Pancreas (tissue), 10 donors: ENCODE results near the gene PI4KB. TPM values are rescaled to one million over a fixed set of nuclear protein-coding genes. Genes with fewer than 3 reads are reported as not detected.

Source experiments
- ATAC-seq, 4 donors: fragments of 200-7000 bp; cut with Tn5 transposase; one replicate each; pipeline versions ENCODE4 v1.8.0 to v1.9.1; 2020; ENCODE audit warnings: mild to moderate bottlenecking in 4 of 4, moderate library complexity in 4 of 4
- DNase-seq, 6 donors: peaks; one replicate each; pipeline ENCODE4 v3.0.0-alpha.2; 2020
- FAIRE-seq: peaks from 2 replicates; lab custom pipeline; 2012; peaks lifted over from hg19 to GRCh38; lab: Jason Lieb, UNC
- H3K27ac ChIP-seq, 4 donors: fragments of 200-600 bp; sonication (generic); 1 replicate in 3 of 4; 2 replicates in 1 of 4; pipeline versions ENCODE4 v1.5.0 to v1.8.0; 2020
- H3K27me3 ChIP-seq, 4 donors: fragments of 200-600 bp; one replicate each; pipeline ENCODE4 v1.8.0; 2021
- H3K36me3 ChIP-seq, 3 donors: fragments of 200-600 bp; sonication (generic) in 1 of 3; one replicate each; pipeline versions ENCODE4 v1.5.0 to v1.8.0; 2020 to 2021
- H3K4me1 ChIP-seq, 3 donors: fragments of 200-600 bp; one replicate each; pipeline ENCODE4 v1.8.0; 2021
- H3K4me3 ChIP-seq, 4 donors: fragments of 200-600 bp; sonication (generic) in 2 of 4; one replicate each; pipeline versions ENCODE4 v1.5.0 to v1.8.0; 2020 to 2021
- H3K9me3 ChIP-seq, 4 donors: fragments of 200-600 bp; one replicate each; pipeline ENCODE4 v1.8.0; 2021
- CTCF ChIP-seq, 4 donors: fragments of 200-600 bp; sonication (generic) in 3 of 4; IDR thresholded peaks; one replicate each; pipeline versions ENCODE4 v1.5.0 to v1.8.0; 2021; ENCODE audit warnings: antibody characterized with exemption in 4 of 4
- WGBS, 2 donors: extraction: QIAGEN DNeasy Blood & Tissue Kit; methylation state at CpG; one replicate each; pipeline ENCODE4 v1.1.7; 2013; 5-methylcytosine and 5-hydroxymethylcytosine counted together
- intact Hi-C, 3 donors: fragments of 100-400 bp; cut with DNase I; formaldehyde crosslinking; loops; one replicate each; pipeline versions ENCODE4 v1.11.1 to v1.14.2; 2022
- polyA plus RNA-seq, 2 donors: library from polyadenylated mRNA; stranded (reverse); fragments of 200-250 nt; gene quantifications; one replicate each; pipeline ENCODE4 v1.2.3, GENCODE V29; 2013
- total RNA-seq, 6 donors: library from RNA; stranded (reverse); fragmentation: NEBNext Ultra II Directional in 4 of 6; extraction: Animal tissue kit (Norgen Biotek cat#: 25700) in 4 of 6; gene quantifications; one replicate each; pipeline versions ENCODE4 v1.2.1 to v1.2.4, GENCODE V29; 2021 to 2023
- donor health status: healthy with polysubstance abuse.
- donor health status: DM: no; HTN: no; CAD: no; lungs with moderate emphysema.
- donor health status: DM: no; HTN: no; CAD: no.
- donor health status: control.
- donor health status: control.
- donor health status: Bipolar disorder and iron deficiency.
- donor health status: DM: yes; HTN: yes; CAD: no.
- donor health status: DM: no; HTN: no; CAD: no.
- donor health status: DM: no; HTN: no; CAD: no.
- donor health status: DM: yes; HTN: yes; CAD: no.

PI4KB gene
- total and polyA plus RNA-seq, 8 donors, result 20.0 to 44.2 (median 27.7) TPM

GRCh38 chr1:151242442-151242841, 84.8 kb downstream of the PI4KB start:
- intact Hi-C loops, result no loop called here
- Histone ChIP-seq H3K4me1 (no peaks in the 10 kb centered on the region), H3K36me3 (peaks cover 0 to 83% (median 26%) of the 10 kb centered on the region in 3 donors), H3K27me3 (no peaks in the 10 kb centered on the region), H3K9me3 (no peaks in the 10 kb centered on the region), H3K27ac (no peak overlapping the region), H3K4me3 (no peak overlapping the region)
- DNase-seq (no peak), FAIRE-seq (no peak), ATAC-seq (no peak)
- TF ChIP-seq CTCF (IDR thresholded peaks at IDR 0.05), result no peak
- WGBS, 2 donors, result 82 to 95% methylated on average over 2 of the region's 2 CpGs

Other genes with a start within 250 kb of the PI4KB start
- 1 to 10 TPM in 5 of 6 donors, under 1 TPM in 1; 0.47 to 4.3 (median 1.9) TPM for gene SEMA6C, start 180.8 kb downstream of the PI4KB start, total RNA-seq
- gene SEMA6C, start 180.8 kb downstream of the PI4KB start, polyA plus RNA-seq, result 10 to 100 TPM; 18.0 to 24.1 TPM
- 1 to 10 TPM in 3 of 6 donors, under 1 TPM in 3; 0.16 to 3.8 (median 0.90) TPM for gene TNFAIP8L2, start 170.8 kb downstream of the PI4KB start, total RNA-seq
- 1 to 10 TPM; 1.3 to 2.9 TPM for gene TNFAIP8L2, start 170.8 kb downstream of the PI4KB start, polyA plus RNA-seq
- 1 to 10 TPM; 1.8 to 5.5 (median 3.4) TPM for gene LYSMD1, start 161.5 kb downstream of the PI4KB start, total RNA-seq
- gene LYSMD1, start 161.5 kb downstream of the PI4KB start, polyA plus RNA-seq, result 1 to 10 TPM; 4.3 to 4.5 TPM
- gene SCNM1, start 161.3 kb downstream of the PI4KB start, total RNA-seq, result 10 to 100 TPM in 3 of 6 donors, 1 to 10 TPM in 3; 7.7 to 18.1 (median 9.9) TPM
- 10 to 100 TPM; 28.9 to 33.7 TPM for gene SCNM1, start 161.3 kb downstream of the PI4KB start, polyA plus RNA-seq
- gene TMOD4, start 151.4 kb downstream of the PI4KB start, total RNA-seq, result under 1 TPM in 4 of 6 donors, not detected in 2; 0.47 to 0.81 (median 0.56) TPM
- gene TMOD4, start 151.4 kb downstream of the PI4KB start, polyA plus RNA-seq, result not detected
- gene VPS72, start 137.2 kb downstream of the PI4KB start, total RNA-seq, result 10 to 100 TPM; 12.5 to 29.0 (median 23.7) TPM
- 10 to 100 TPM; 20.8 to 25.9 TPM for gene VPS72, start 137.2 kb downstream of the PI4KB start, polyA plus RNA-seq
- gene PIP5K1A, start 128.9 kb downstream of the PI4KB start, total RNA-seq, result 10 to 100 TPM; 10.1 to 22.6 (median 15.3) TPM
- gene PIP5K1A, start 128.9 kb downstream of the PI4KB start, polyA plus RNA-seq, result 10 to 100 TPM; 16.6 to 20.8 TPM
- gene PSMD4, start 72.7 kb downstream of the PI4KB start, total RNA-seq, result 10 to 100 TPM; 53.7 to 83.6 (median 74.9) TPM
- 100 to 1,000 TPM in 1 of 2 donors, 10 to 100 TPM in 1; 95.0 to 104 TPM for gene PSMD4, start 72.7 kb downstream of the PI4KB start, polyA plus RNA-seq
- 10 to 100 TPM; 14.8 to 23.4 (median 17.2) TPM for gene ZNF687, start 45.1 kb downstream of the PI4KB start, total RNA-seq
- gene ZNF687, start 45.1 kb downstream of the PI4KB start, polyA plus RNA-seq, result 10 to 100 TPM in 1 of 2 donors, 1 to 10 TPM in 1; 9.8 to 14.3 TPM
- gene RFX5, start 19.8 kb upstream of the PI4KB start, total RNA-seq, result 10 to 100 TPM in 3 of 6 donors, 1 to 10 TPM in 3; 5.6 to 34.2 (median 8.6) TPM
- 1 to 10 TPM; 8.6 to 9.5 TPM for gene RFX5, start 19.8 kb upstream of the PI4KB start, polyA plus RNA-seq
- 10 to 100 TPM; 13.1 to 36.8 (median 25.2) TPM for gene SELENBP1, start 45.3 kb upstream of the PI4KB start, total RNA-seq
- 10 to 100 TPM; 53.6 to 93.0 TPM for gene SELENBP1, start 45.3 kb upstream of the PI4KB start, polyA plus RNA-seq
- 100 to 1,000 TPM in 3 of 6 donors, 10 to 100 TPM in 3; 61.9 to 106 (median 90.5) TPM for gene PSMB4, start 72.2 kb upstream of the PI4KB start, total RNA-seq
- gene PSMB4, start 72.2 kb upstream of the PI4KB start, polyA plus RNA-seq, result 100 to 1,000 TPM; 172 to 217 TPM
- gene POGZ, start 132.1 kb upstream of the PI4KB start, total RNA-seq, result 10 to 100 TPM; 24.5 to 61.0 (median 32.4) TPM
- gene POGZ, start 132.1 kb upstream of the PI4KB start, polyA plus RNA-seq, result 10 to 100 TPM; 30.4 to 45.6 TPM
- 10 to 100 TPM; 26.9 to 47.5 (median 35.8) TPM for gene CGN, start 184.0 kb upstream of the PI4KB start, total RNA-seq
- 10 to 100 TPM; 40.6 to 63.2 TPM for gene CGN, start 184.0 kb upstream of the PI4KB start, polyA plus RNA-seq
- gene TUFT1, start 212.9 kb upstream of the PI4KB start, total RNA-seq, result 10 to 100 TPM in 5 of 6 donors, 1 to 10 TPM in 1; 8.2 to 16.1 (median 11.6) TPM
- 1 to 10 TPM; 7.1 to 8.5 TPM for gene TUFT1, start 212.9 kb upstream of the PI4KB start, polyA plus RNA-seq